ENCODE results near the gene METTL1. TPM values are rescaled to one million over a fixed set of nuclear protein-coding genes. Genes with fewer than 3 reads are reported as not detected.

The METTL1 gene
- total RNA-seq, 4 donors from 2014 or later = 4.4 to 13.7 (median 6.2) TPM

- TF ChIP-seq, protein P1, sequence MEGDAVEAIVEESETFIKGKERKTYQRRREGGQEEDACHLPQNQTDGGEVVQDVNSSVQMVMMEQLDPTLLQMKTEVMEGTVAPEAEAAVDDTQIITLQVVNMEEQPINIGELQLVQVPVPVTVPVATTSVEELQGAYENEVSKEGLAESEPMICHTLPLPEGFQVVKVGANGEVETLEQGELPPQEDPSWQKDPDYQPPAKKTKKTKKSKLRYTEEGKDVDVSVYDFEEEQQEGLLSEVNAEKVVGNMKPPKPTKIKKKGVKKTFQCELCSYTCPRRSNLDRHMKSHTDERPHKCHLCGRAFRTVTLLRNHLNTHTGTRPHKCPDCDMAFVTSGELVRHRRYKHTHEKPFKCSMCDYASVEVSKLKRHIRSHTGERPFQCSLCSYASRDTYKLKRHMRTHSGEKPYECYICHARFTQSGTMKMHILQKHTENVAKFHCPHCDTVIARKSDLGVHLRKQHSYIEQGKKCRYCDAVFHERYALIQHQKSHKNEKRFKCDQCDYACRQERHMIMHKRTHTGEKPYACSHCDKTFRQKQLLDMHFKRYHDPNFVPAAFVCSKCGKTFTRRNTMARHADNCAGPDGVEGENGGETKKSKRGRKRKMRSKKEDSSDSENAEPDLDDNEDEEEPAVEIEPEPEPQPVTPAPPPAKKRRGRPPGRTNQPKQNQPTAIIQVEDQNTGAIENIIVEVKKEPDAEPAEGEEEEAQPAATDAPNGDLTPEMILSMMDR (IDR thresholded peaks at IDR 0.05; ENCODE audit: low read depth) = no peak
Observed at GRCh38 chr12:57722716-57723629, 48.9 kb downstream of the METTL1 start.

DNA sequence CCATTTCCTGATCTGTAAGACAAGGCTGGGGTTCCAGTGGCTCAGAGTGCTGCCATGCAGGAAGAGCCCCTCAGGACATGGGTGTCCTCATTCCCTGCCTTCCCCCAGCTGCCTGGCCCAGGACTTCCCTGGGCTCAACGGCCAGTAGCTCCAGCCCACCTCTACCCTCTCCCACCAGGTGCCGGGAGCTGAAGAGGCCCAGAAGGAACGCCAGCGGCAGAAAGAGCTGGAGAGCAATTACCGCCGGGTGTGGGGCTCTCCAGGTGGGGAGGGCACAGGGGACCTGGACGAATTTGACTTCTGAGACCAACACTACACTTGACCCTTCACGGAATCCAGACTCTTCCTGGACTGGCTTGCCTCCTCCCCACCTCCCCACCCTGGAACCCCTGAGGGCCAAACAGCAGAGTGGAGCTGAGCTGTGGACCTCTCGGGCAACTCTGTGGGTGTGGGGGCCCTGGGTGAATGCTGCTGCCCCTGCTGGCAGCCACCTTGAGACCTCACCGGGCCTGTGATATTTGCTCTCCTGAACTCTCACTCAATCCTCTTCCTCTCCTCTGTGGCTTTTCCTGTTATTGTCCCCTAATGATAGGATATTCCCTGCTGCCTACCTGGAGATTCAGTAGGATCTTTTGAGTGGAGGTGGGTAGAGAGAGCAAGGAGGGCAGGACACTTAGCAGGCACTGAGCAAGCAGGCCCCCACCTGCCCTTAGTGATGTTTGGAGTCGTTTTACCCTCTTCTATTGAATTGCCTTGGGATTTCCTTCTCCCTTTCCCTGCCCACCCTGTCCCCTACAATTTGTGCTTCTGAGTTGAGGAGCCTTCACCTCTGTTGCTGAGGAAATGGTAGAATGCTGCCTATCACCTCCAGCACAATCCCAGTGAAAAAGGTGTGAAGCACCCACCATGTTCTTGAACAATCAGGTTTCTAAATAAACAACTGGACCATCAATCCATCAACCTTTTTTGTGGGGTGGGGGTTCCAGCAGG, 51.0 kb downstream of the METTL1 start:
- TF ChIP-seq, protein P1 (IDR thresholded peaks at IDR 0.05; ENCODE audit: low read depth) = no peak

DNA sequence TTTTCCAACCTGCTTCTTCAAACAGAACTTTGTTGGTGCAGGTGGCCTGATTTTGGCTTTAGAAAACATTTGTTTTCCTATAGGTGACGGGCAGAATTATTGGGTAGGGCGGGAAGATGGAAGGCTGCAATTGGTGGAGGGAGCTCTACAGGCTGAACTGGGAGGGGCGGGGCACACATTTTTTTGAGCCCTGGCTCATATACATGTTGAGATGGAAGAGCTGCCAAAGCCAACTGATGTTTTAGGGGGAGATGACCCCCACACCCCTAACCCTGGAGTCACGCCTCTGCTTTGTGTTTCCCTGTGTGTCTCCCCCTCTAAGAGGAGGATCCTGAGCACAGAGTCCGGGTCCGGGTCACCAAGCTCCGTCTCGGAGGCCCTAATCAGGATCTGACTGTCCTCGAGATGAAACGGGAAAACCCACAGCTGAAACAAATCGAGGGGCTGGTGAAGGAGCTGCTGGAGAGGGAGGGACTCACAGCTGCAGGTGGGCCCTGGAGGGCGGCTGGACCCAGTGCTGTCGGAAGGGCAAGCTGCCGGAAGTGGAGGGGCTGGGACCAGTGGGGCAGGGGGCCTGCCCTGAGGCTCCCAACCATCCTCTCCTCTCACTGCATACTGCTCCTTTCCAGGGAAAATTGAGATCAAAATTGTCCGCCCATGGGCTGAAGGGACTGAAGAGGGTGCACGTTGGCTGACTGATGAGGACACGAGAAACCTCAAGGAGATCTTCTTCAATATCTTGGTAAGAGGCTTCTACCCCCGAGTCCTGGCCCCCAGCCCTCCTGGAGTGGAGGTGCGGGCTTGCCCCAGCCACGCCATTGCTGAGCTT, 51.9 kb downstream of the METTL1 start:
- TF ChIP-seq, protein P1 (IDR thresholded peaks at IDR 0.05; ENCODE audit: low read depth) = no peak

DNA sequence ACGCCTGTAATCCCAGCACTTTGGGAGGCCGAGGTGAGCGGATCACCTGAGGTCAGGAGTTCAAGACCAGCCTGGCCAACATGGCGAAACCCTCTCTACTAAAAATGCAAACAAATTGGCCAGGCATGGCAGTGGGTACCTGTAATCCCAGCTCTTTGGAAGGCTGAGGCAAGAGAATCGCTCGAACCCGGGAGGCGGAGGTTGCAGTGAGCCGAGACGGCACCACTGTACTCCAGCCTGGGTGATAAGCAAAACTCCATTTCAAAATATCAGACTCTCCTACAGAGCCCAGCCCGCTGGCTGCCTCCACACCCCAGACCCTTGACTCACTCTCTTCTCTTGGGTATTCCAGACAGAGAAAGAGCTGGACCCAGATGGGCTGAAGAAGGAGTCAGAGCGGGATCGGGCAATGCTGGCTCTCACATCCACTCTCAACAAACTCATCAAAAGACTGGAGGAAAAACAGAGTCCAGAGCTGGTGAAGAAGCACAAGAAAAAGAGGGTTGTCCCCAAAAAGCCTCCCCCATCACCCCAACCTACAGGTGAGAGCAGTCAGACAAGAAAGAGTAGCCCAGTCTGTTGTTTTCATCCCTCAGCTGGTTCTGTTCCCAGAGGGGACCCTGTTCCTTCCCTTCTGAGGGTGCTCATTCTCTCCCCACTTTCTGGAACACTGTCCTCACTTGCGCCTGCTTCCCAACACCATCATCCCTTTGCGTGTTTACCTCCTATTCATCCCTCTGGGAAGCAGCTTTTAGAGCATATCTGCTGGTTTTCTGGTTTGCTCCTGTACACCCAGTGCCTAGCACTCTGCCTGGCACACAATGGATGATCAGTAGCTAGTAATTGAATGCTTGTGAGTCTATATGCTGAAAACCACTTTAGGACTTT, 53.0 kb downstream of the METTL1 start:
- TF ChIP-seq, protein P1 (IDR thresholded peaks at IDR 0.05; ENCODE audit: low read depth) = no peak

Small RNA genes lying within 50 kb of the gene (small RNA-seq; reads per million reads assigned to genes)
- gene RNU6-1083P = not detected

Other genes starting within 250 kb of the METTL1 start
- gene MBD6, start 249.3 kb downstream of the METTL1 start, total RNA-seq = 10 to 100 TPM; 14.8 to 41.4 (median 16.8) TPM
- 100 to 1,000 TPM in 3 of 4 donors, 10 to 100 TPM in 1; 78.6 to 161 (median 131) TPM for gene DCTN2, start 224.9 kb downstream of the METTL1 start, total RNA-seq
- under 1 TPM in 2 of 4 donors, not detected in 2; 0.17 to 0.38 TPM for gene KIF5A, start 222.1 kb downstream of the METTL1 start, total RNA-seq
- gene PIP4K2C, start 180.9 kb downstream of the METTL1 start, total RNA-seq = 10 to 100 TPM; 10.7 to 13.2 (median 11.9) TPM
- gene DTX3, start 167.3 kb downstream of the METTL1 start, total RNA-seq = 1 to 10 TPM; 1.8 to 4.8 (median 4.0) TPM
- 10 to 100 TPM in 1 of 4 donors, 1 to 10 TPM in 3; 2.1 to 13.6 (median 8.9) TPM for gene ARHGEF25, start 160.7 kb downstream of the METTL1 start, total RNA-seq
- gene B4GALNT1, start 138.9 kb downstream of the METTL1 start, total RNA-seq = 1 to 10 TPM in 1 of 4 donors, under 1 TPM in 3; 0.17 to 3.4 (median 0.49) TPM
- gene OS9, start 78.0 kb downstream of the METTL1 start, total RNA-seq = 100 to 1,000 TPM; 120 to 390 (median 277) TPM
- gene AGAP2, start 33.4 kb downstream of the METTL1 start, total RNA-seq = 1 to 10 TPM in 3 of 4 donors, under 1 TPM in 1; 0.49 to 2.8 (median 2.0) TPM
- gene TSPAN31, start 27.1 kb downstream of the METTL1 start, total RNA-seq = 100 to 1,000 TPM in 1 of 4 donors, 10 to 100 TPM in 3; 52.8 to 116 (median 62.2) TPM
- gene CDK4, start 19.8 kb downstream of the METTL1 start, total RNA-seq = 100 to 1,000 TPM in 1 of 4 donors, 10 to 100 TPM in 3; 66.3 to 104 (median 83.6) TPM
- 10 to 100 TPM in 1 of 4 donors, 1 to 10 TPM in 3; 4.2 to 10.5 (median 5.2) TPM for gene MARCHF9, start 17.0 kb downstream of the METTL1 start, total RNA-seq
- under 1 TPM in 2 of 4 donors, not detected in 2; 0.17 to 0.44 TPM for gene CYP27B1, start 5.0 kb downstream of the METTL1 start, total RNA-seq
- gene EEF1AKMT3, start 509 bp upstream of the METTL1 start, total RNA-seq = 10 to 100 TPM; 10.3 to 14.6 (median 11.4) TPM
- 10 to 100 TPM; 16.7 to 26.0 (median 22.9) TPM for gene TSFM, start 10.7 kb upstream of the METTL1 start, total RNA-seq
- gene AVIL, start 46.6 kb upstream of the METTL1 start, total RNA-seq = 1 to 10 TPM; 1.8 to 7.5 (median 4.6) TPM
- 100 to 1,000 TPM; 126 to 167 (median 139) TPM for gene CTDSP2, start 74.6 kb upstream of the METTL1 start, total RNA-seq
- gene ATP23, start 169.5 kb upstream of the METTL1 start, total RNA-seq = 10 to 100 TPM; 12.9 to 44.6 (median 28.5) TPM